HepG2 (cell line): ENCODE data around the gene LRRC8E. TPM values are rescaled to one million over a fixed set of nuclear protein-coding genes. Genes with fewer than 3 reads are reported as not detected.

ENCODE experiments used
- KLF12 ChIP-seq: sonication (generic); formaldehyde crosslinking; IDR thresholded peaks from 2 replicates; pipeline ENCODE4 v1.4.0; 2020; ENCODE audit warnings: missing genetic modification reagents, borderline replicate concordance
- NR2F6 ChIP-seq, 2 experiments: IDR thresholded peaks; 2 replicates each; pipeline ENCODE4 v1.6.1; 2016; ENCODE audit warnings: antibody characterized with exemption in 1 of 2, mild to moderate bottlenecking in 1 of 2
- PITX1 ChIP-seq: sonication (generic); formaldehyde crosslinking; IDR thresholded peaks from 2 replicates; pipeline ENCODE4 v1.5.1; 2020; ENCODE audit warnings: mild to moderate bottlenecking, missing genetic modification reagents
- RAD21 ChIP-seq: fragments of 450-650 bp; formaldehyde crosslinking; IDR thresholded peaks from 2 replicates; pipeline ENCODE4 v1.5.0; 2020; ENCODE audit warnings: mild to moderate bottlenecking
- RBM39 ChIP-seq: fragments of 200-400 bp; formaldehyde crosslinking; IDR thresholded peaks from one replicate; pipeline ENCODE4 v1.6.1; 2018; ENCODE audit warnings: antibody characterized with exemption, mild to moderate bottlenecking, low read depth, low read length; ENCODE audit not compliant: poor library complexity, severe bottlenecking
- RNF2 ChIP-seq: fragments of 450-650 bp; conservative IDR thresholded peaks from 2 replicates; pipeline ENCODE4 v1.6.1; 2016; ENCODE audit warnings: low read depth
- SAFB2 ChIP-seq: sonication (generic); formaldehyde crosslinking; IDR thresholded peaks from 2 replicates; pipeline ENCODE4 v1.5.1; 2020; ENCODE audit warnings: missing genetic modification reagents, low read depth, mild to moderate bottlenecking, borderline replicate concordance
- SIN3A ChIP-seq: IDR thresholded peaks from 2 replicates; pipeline ENCODE4 v1.6.1; 2011; ENCODE audit warnings: low read depth, mild to moderate bottlenecking, control low read depth, low read length, borderline replicate concordance
- XRCC5 ChIP-seq: fragments of 200-400 bp; formaldehyde crosslinking; optimal IDR thresholded peaks from 2 replicates; pipeline ENCODE3; 2017; ENCODE audit warnings: mild to moderate bottlenecking, low read length
- ZNF34 ChIP-seq: sonication (generic); formaldehyde crosslinking; IDR thresholded peaks from 2 replicates; pipeline ENCODE4 v1.4.0; 2020; ENCODE audit warnings: mild to moderate bottlenecking, missing genetic modification reagents, borderline replicate concordance
- ZNF564 ChIP-seq: sonication (generic); formaldehyde crosslinking; IDR thresholded peaks from 2 replicates; pipeline ENCODE4 v1.8.1; 2023; ENCODE audit warnings: mild to moderate bottlenecking, missing genetic modification reagents
- ZNF569 ChIP-seq: sonication (generic); formaldehyde crosslinking; IDR thresholded peaks from 2 replicates; pipeline ENCODE4 v1.5.0; 2020; ENCODE audit warnings: mild to moderate bottlenecking, missing genetic modification reagents, moderate library complexity, borderline replicate concordance
- ZNF766 ChIP-seq: sonication (generic); formaldehyde crosslinking; IDR thresholded peaks from 2 replicates; pipeline ENCODE4 v1.5.0; 2020; ENCODE audit warnings: missing genetic modification reagents, borderline replicate concordance
- ZSCAN21 ChIP-seq: sonication (generic); formaldehyde crosslinking; IDR thresholded peaks from 2 replicates; pipeline ENCODE4 v1.8.0; 2022; ENCODE audit warnings: mild to moderate bottlenecking, missing genetic modification reagents, moderate library complexity, borderline replicate concordance
- polyA plus RNA-seq, 8 experiments: library from polyadenylated mRNA; depleted of rRNA in 3 of 8; stranded (reverse) in 7 of 8; unstranded in 1 of 8; fragments of >200 nt; fragmentation: Illumina TruSeq in 4 of 8; extraction: Trizol in 4 of 8; gene quantifications; 2 replicates each; pipeline versions ENCODE4 v1.2.1 to v1.2.3, GENCODE V29; 2011 to 2016; ENCODE audit warnings: low read depth in 4 of 8, missing spikeins in 1 of 8, mixed read lengths in 1 of 8; ENCODE audit not compliant: insufficient read depth in 1 of 8
- total RNA-seq, 5 experiments: library from RNA; depleted of rRNA; stranded (reverse); fragments of >200 nt; fragmentation: Illumina TruSeq; extraction: Trizol; gene quantifications; 2 replicates each; pipeline ENCODE4 v1.2.3, GENCODE V29; 2016; ENCODE audit warnings: low read depth in 1 of 5
- TF ChIP-seq, protein P1 (sequence below): sonication (generic); formaldehyde crosslinking; IDR thresholded peaks from 2 replicates; pipeline ENCODE4 v1.8.0; 2022; ENCODE audit warnings: mild to moderate bottlenecking, missing genetic modification reagents; ENCODE audit not compliant: insufficient replicate concordance
- TF ChIP-seq, protein P2 (sequence below): sonication (generic); formaldehyde crosslinking; IDR thresholded peaks from 2 replicates; pipeline ENCODE4 v1.5.0; 2020; ENCODE audit warnings: mild to moderate bottlenecking, missing genetic modification reagents
- TF ChIP-seq, protein P3 (sequence below): sonication (generic); formaldehyde crosslinking; IDR thresholded peaks from 2 replicates; pipeline ENCODE4 v1.4.0; 2020; ENCODE audit warnings: missing genetic modification reagents
- TF ChIP-seq, protein P4 (sequence below): sonication (generic); formaldehyde crosslinking; IDR thresholded peaks from 2 replicates; pipeline ENCODE4 v1.4.0; 2020; ENCODE audit warnings: mild to moderate bottlenecking, missing genetic modification reagents
- TF ChIP-seq, protein P5 (sequence below): sonication (generic); formaldehyde crosslinking; IDR thresholded peaks from 2 replicates; pipeline ENCODE4 v1.5.0; 2020; ENCODE audit warnings: mild to moderate bottlenecking, missing genetic modification reagents, moderate library complexity
- TF ChIP-seq, protein P6 (sequence below): sonication (generic); formaldehyde crosslinking; IDR thresholded peaks from 2 replicates; pipeline ENCODE4 v1.8.0; 2023; ENCODE audit warnings: mild to moderate bottlenecking, missing genetic modification reagents

Gene LRRC8E
- total and polyA plus RNA-seq, 2 of the 13 experiments (the other 11 are each of a cell fraction or from before 2014, with no cell fraction given) = 8.0 to 10.3 TPM

DNA sequence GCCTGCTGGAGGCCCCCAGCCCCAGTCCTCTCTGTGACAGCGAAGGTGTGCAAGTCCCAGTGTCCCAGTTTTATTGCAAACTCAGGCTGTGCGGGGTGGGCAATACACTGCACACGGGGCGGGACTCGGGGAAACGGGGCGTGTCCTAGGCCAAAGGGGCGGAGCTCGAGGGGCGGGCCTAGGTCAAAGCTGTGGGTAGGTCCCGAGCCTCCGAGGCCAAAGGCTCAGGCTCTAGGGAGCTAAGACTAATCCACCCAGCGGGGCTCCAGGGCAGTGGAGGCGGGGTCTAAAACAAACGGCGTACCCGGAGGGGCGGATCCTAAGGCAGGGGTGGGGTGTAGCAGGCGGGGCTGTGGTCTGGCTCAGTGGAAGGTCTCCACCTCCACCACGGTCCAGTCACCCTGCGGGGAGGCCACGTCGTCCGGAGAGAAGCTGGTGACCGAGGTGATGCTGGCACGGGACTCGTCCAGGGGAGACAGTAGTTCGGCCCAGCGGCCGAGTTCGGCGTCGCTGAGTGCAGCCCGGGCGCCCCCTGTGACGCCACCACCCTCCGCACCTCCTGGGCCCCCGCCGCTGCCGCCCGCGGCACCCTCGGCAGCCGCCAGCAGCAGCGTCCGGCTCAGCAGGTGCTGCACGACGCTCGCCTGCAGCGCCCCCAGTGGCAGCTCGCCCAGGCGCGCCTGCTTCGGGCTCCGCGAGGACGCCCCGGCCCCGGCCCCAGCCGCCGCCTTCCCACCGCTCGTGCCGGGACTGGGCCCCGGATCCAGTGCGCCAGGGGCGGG, 19.4 kb upstream of the LRRC8E start (continued):
- TF ChIP-seq, protein P1, sequence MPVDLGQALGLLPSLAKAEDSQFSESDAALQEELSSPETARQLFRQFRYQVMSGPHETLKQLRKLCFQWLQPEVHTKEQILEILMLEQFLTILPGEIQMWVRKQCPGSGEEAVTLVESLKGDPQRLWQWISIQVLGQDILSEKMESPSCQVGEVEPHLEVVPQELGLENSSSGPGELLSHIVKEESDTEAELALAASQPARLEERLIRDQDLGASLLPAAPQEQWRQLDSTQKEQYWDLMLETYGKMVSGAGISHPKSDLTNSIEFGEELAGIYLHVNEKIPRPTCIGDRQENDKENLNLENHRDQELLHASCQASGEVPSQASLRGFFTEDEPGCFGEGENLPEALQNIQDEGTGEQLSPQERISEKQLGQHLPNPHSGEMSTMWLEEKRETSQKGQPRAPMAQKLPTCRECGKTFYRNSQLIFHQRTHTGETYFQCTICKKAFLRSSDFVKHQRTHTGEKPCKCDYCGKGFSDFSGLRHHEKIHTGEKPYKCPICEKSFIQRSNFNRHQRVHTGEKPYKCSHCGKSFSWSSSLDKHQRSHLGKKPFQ = peak; percentile 80
- 0 out of 2 replicates have a peak, but pooled peaks have one; percentile 29 for TF ChIP-seq ZSCAN21 (CRISPR knock-in tag)
- TF ChIP-seq KLF12 (CRISPR knock-in tag) = peak; percentile 67; the same call in 1 of the 2 replicates
- TF ChIP-seq, protein P2, sequence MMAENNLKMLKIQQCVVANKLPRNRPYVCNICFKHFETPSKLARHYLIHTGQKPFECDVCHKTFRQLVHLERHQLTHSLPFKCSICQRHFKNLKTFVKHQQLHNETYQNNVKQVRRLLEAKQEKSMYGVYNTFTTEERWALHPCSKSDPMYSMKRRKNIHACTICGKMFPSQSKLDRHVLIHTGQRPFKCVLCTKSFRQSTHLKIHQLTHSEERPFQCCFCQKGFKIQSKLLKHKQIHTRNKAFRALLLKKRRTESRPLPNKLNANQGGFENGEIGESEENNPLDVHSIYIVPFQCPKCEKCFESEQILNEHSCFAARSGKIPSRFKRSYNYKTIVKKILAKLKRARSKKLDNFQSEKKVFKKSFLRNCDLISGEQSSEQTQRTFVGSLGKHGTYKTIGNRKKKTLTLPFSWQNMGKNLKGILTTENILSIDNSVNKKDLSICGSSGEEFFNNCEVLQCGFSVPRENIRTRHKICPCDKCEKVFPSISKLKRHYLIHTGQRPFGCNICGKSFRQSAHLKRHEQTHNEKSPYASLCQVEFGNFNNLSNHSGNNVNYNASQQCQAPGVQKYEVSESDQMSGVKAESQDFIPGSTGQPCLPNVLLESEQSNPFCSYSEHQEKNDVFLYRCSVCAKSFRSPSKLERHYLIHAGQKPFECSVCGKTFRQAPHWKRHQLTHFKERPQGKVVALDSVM (CRISPR knock-in tag) = peak; percentile 69
- TF ChIP-seq, protein P3, sequence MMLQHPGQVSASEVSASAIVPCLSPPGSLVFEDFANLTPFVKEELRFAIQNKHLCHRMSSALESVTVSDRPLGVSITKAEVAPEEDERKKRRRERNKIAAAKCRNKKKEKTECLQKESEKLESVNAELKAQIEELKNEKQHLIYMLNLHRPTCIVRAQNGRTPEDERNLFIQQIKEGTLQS = peak; percentile 39; the same call in 1 of the 2 replicates
- TF ChIP-seq, protein P4, sequence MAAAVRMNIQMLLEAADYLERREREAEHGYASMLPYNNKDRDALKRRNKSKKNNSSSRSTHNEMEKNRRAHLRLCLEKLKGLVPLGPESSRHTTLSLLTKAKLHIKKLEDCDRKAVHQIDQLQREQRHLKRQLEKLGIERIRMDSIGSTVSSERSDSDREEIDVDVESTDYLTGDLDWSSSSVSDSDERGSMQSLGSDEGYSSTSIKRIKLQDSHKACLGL (CRISPR knock-in tag) = peak; percentile 37; the same call in 1 of the 2 replicates
- TF ChIP-seq, protein P5, sequence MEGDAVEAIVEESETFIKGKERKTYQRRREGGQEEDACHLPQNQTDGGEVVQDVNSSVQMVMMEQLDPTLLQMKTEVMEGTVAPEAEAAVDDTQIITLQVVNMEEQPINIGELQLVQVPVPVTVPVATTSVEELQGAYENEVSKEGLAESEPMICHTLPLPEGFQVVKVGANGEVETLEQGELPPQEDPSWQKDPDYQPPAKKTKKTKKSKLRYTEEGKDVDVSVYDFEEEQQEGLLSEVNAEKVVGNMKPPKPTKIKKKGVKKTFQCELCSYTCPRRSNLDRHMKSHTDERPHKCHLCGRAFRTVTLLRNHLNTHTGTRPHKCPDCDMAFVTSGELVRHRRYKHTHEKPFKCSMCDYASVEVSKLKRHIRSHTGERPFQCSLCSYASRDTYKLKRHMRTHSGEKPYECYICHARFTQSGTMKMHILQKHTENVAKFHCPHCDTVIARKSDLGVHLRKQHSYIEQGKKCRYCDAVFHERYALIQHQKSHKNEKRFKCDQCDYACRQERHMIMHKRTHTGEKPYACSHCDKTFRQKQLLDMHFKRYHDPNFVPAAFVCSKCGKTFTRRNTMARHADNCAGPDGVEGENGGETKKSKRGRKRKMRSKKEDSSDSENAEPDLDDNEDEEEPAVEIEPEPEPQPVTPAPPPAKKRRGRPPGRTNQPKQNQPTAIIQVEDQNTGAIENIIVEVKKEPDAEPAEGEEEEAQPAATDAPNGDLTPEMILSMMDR = peak; percentile 70; the same call in 1 of the 2 replicates
- peak; percentile 46; the same call in 1 of the 2 replicates for TF ChIP-seq SAFB2
- TF ChIP-seq ZNF34 = no peak
- 0 out of 2 replicates have a peak, but pooled peaks have one; percentile 27 for TF ChIP-seq SIN3A
- peak; percentile 84; the same call in 1 of the 2 replicates for TF ChIP-seq RNF2
- peak; percentile 61 for TF ChIP-seq ZNF766 (CRISPR knock-in tag)
- peak; percentile 75 for TF ChIP-seq PITX1 (CRISPR knock-in tag)
- peak; percentile 79; the same call in 1 of the 2 replicates for TF ChIP-seq ZNF564
- TF ChIP-seq NR2F6 (IDR thresholded peaks at IDR 0.05) = no peak
- 0 out of 2 replicates have a peak, but pooled peaks have one; percentile 11 for TF ChIP-seq NR2F6 (CRISPR knock-in tag; IDR thresholded peaks at IDR 0.05)
- TF ChIP-seq ZNF569 (CRISPR knock-in tag) = no peak
- TF ChIP-seq, protein P6, sequence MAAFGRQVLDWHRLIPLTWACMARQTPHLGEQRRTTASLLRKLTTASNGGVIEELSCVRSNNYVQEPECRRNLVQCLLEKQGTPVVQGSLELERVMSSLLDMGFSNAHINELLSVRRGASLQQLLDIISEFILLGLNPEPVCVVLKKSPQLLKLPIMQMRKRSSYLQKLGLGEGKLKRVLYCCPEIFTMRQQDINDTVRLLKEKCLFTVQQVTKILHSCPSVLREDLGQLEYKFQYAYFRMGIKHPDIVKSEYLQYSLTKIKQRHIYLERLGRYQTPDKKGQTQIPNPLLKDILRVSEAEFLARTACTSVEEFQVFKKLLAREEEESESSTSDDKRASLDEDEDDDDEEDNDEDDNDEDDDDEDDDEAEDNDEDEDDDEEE (CRISPR knock-in tag) = peak; percentile 91
- peak; percentile 78 for TF ChIP-seq XRCC5
- TF ChIP-seq RBM39 = peak; percentile 14
- TF ChIP-seq RAD21 (CRISPR knock-in tag) = peak; percentile 83
